ENCODE results near the gene USP10. TPM values are rescaled to one million over a fixed set of nuclear protein-coding genes. Genes with fewer than 3 reads are reported as not detected.

Gene USP10
- polyA plus RNA-seq, 2 of the 4 experiments (the other 2 are of a cell fraction): 61.5 to 93.5 TPM

DNA sequence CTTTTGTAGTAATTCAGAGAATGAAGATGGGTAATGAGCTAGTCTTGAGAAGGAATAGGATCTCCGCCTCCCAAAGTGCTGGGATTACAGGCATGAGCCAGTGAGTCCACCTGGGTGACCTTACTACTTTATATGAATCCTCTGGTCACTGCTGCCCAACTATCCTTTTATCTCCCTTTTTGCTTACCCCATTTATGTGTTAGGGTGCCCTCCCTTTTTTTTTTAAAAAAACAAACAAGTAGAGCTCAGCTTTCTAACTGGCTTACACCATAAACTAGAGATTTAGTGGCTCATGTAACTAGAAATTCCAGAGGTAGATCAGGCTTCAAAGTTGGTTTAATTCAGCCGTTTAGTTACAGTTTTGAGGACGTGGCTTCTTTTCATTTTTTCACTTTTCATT lies 15.6 kb downstream of the USP10 start:
- Histone ChIP-seq H3K27ac (no peak overlapping the region), H3K4me2 (no peak overlapping the region), H3K4me1 (peaks cover 11% of the 10 kb centered on the region), H3K9me3 (no peaks in the 10 kb centered on the region), H3K4me3 (no peak overlapping the region)
- ChIA-PET CTCF (interaction anchor here (1.0 to 9.4 kb wide), 5 partner anchors 9 to 93 kb away, joined by 3 to 133 read pairs (median 4); no protein-coding TSS in a partner anchor), POLR2A (interaction anchor here (0.6 kb wide), 1 partner anchor 10 kb away, joined by 3 read pairs; no protein-coding TSS in a partner anchor)
- TF ChIP-seq PHF8 (IDR thresholded peaks at IDR 0.05; ENCODE audit: borderline replicate concordance, low read depth) (no peak), ZC3H11A (IDR thresholded peaks at IDR 0.05) (no peak), CBX2 (IDR thresholded peaks at IDR 0.05; ENCODE audit: borderline replicate concordance, low read depth) (no peak), ZFP36 (IDR thresholded peaks at IDR 0.05; ENCODE audit: borderline replicate concordance, partially characterized antibody) (no peak), NFE2L2 (conservative IDR thresholded peaks at IDR 0.05; ENCODE audit: low read length) (no peak)
- DNase-seq (ENCODE audit: low read depth in 1 of 2, low spot score in 1 of 2) (no peak), FAIRE-seq (no peak), ATAC-seq (no peak)
- 63% methylated on average over 3 of the region's 3 CpGs for WGBS (ENCODE audit: missing lambda C conversion rate)

DNA sequence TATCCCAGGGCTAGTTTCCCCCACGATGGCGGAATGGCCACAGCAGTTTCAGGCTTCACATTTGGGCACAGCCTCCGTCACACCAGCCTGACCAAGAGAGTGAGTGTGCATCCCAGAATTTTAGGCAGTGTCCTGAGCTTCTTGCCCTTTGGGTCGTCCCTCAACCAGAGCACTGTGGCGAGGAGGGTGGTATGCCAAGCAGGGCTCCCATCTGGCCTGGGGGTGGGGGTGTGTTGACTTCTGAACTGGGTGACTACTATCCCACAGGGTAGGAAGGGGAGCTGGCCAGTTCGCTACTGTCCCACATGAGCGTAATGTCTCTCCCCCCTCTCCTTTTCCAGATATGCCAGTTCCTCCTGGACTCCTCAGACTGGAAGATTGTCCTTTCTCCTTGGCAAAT lies 16.1 kb downstream of the USP10 start:
- WGBS (ENCODE audit: missing lambda C conversion rate): 93% methylated on average over 7 of the region's 7 CpGs
- ChIA-PET CTCF (interaction anchor here (1.0 to 9.4 kb wide), 4 partner anchors 9 to 66 kb away, joined by 3 to 133 read pairs (median 4); no protein-coding TSS in a partner anchor), POLR2A (no interaction called here)
- ATAC-seq (no peak), FAIRE-seq (no peak), DNase-seq (ENCODE audit: low read depth in 1 of 2, low spot score in 1 of 2) (no peak)
- no peak overlapping the region for H3K4me3 ChIP-seq
- H3K4me2 ChIP-seq: no peak overlapping the region
- H3K4me1 ChIP-seq: peaks cover 11% of the 10 kb centered on the region
- no peaks in the 10 kb centered on the region for H3K9me3 ChIP-seq
- H3K27ac ChIP-seq: no peak overlapping the region
- no peak for TF ChIP-seq RARB (CRISPR knock-in tag; IDR thresholded peaks at IDR 0.05)
- no peak for TF ChIP-seq HOXB5 (CRISPR knock-in tag; IDR thresholded peaks at IDR 0.05)
- TF ChIP-seq TP53 (CRISPR knock-in tag; IDR thresholded peaks at IDR 0.05): no peak
- TF ChIP-seq, protein P1, sequence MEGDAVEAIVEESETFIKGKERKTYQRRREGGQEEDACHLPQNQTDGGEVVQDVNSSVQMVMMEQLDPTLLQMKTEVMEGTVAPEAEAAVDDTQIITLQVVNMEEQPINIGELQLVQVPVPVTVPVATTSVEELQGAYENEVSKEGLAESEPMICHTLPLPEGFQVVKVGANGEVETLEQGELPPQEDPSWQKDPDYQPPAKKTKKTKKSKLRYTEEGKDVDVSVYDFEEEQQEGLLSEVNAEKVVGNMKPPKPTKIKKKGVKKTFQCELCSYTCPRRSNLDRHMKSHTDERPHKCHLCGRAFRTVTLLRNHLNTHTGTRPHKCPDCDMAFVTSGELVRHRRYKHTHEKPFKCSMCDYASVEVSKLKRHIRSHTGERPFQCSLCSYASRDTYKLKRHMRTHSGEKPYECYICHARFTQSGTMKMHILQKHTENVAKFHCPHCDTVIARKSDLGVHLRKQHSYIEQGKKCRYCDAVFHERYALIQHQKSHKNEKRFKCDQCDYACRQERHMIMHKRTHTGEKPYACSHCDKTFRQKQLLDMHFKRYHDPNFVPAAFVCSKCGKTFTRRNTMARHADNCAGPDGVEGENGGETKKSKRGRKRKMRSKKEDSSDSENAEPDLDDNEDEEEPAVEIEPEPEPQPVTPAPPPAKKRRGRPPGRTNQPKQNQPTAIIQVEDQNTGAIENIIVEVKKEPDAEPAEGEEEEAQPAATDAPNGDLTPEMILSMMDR (IDR thresholded peaks at IDR 0.05): no peak
- no peak for TF ChIP-seq NFE2L2 (conservative IDR thresholded peaks at IDR 0.05; ENCODE audit: low read length)
- TF ChIP-seq ZSCAN20 (CRISPR knock-in tag; IDR thresholded peaks at IDR 0.05): no peak
- no peak for TF ChIP-seq HDAC2 (IDR thresholded peaks at IDR 0.05)
- no peak for TF ChIP-seq BHLHE40 (IDR thresholded peaks at IDR 0.05; ENCODE audit: low read depth, low read length)
- no peak for TF ChIP-seq MYC (IDR thresholded peaks at IDR 0.05; ENCODE audit: borderline replicate concordance, low read length)
- no peak for TF ChIP-seq FOSB (CRISPR knock-in tag; IDR thresholded peaks at IDR 0.05)
- TF ChIP-seq, protein P2, sequence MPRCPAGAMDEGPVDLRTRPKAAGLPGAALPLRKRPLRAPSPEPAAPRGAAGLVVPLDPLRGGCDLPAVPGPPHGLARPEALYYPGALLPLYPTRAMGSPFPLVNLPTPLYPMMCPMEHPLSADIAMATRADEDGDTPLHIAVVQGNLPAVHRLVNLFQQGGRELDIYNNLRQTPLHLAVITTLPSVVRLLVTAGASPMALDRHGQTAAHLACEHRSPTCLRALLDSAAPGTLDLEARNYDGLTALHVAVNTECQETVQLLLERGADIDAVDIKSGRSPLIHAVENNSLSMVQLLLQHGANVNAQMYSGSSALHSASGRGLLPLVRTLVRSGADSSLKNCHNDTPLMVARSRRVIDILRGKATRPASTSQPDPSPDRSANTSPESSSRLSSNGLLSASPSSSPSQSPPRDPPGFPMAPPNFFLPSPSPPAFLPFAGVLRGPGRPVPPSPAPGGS (IDR thresholded peaks at IDR 0.05): no peak
- TF ChIP-seq, protein P3, sequence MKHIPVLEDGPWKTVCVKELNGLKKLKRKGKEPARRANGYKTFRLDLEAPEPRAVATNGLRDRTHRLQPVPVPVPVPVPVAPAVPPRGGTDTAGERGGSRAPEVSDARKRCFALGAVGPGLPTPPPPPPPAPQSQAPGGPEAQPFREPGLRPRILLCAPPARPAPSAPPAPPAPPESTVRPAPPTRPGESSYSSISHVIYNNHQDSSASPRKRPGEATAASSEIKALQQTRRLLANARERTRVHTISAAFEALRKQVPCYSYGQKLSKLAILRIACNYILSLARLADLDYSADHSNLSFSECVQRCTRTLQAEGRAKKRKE (CRISPR knock-in tag; IDR thresholded peaks at IDR 0.05; ENCODE audit: low read depth): no peak
- TF ChIP-seq JUNB (IDR thresholded peaks at IDR 0.05): no peak
- no peak for TF ChIP-seq HEYL (CRISPR knock-in tag; IDR thresholded peaks at IDR 0.05)

DNA sequence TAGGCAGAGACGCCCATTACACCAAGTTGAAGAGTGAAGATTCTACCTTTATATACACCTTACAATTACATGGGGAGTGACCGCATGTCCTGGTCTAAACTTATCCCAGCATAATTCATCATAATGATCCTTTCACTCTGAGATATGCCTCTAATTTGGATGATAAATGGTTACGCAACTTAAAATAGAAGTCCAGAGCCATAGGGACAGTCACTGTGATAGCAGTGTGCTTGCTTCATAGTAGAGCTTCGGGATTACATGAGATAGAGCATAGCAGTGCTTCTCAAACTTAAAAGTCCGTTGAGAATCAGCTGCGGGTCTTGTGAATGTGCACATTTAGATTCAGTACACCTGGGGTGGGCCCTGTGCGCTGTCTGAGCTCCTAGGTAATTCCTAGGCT lies 16.9 kb downstream of the USP10 start:
- no peak for DNase-seq (ENCODE audit: low read depth in 1 of 2, low spot score in 1 of 2)
- Histone ChIP-seq H3K4me1 (peaks cover 11% of the 10 kb centered on the region), H3K4me2 (no peak overlapping the region), H3K27ac (no peak overlapping the region), H3K9me3 (no peaks in the 10 kb centered on the region), H3K4me3 (no peak overlapping the region)
- FAIRE-seq: no peak
- ChIA-PET CTCF (interaction anchor here (1.1 to 9.4 kb wide), 2 partner anchors 8 to 21 kb away, joined by 4 to 133 read pairs; no protein-coding TSS in a partner anchor), POLR2A (no interaction called here)
- ATAC-seq: no peak
- TF ChIP-seq CEBPB (IDR thresholded peaks at IDR 0.05) (peak; percentile 18 to 43; a peak in 2 of 4 replicates), GATA3 (IDR thresholded peaks at IDR 0.05; ENCODE audit: borderline replicate concordance) (no peak), RARB (CRISPR knock-in tag; IDR thresholded peaks at IDR 0.05) (no peak), TP53 (CRISPR knock-in tag; IDR thresholded peaks at IDR 0.05) (no peak), CHD2 (IDR thresholded peaks at IDR 0.05; ENCODE audit: low read length, partially characterized antibody) (no peak)
- TF ChIP-seq, protein P4, sequence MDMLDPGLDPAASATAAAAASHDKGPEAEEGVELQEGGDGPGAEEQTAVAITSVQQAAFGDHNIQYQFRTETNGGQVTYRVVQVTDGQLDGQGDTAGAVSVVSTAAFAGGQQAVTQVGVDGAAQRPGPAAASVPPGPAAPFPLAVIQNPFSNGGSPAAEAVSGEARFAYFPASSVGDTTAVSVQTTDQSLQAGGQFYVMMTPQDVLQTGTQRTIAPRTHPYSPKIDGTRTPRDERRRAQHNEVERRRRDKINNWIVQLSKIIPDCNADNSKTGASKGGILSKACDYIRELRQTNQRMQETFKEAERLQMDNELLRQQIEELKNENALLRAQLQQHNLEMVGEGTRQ (IDR thresholded peaks at IDR 0.05): no peak
- WGBS (ENCODE audit: missing lambda C conversion rate): 92% methylated on average over 7 of the region's 7 CpGs

Data from A549 (cell line).